Sigmoid colon (tissue), 7 donors: Measurements from ENCODE around the gene EIF4A3. TPM values are rescaled to one million over a fixed set of nuclear protein-coding genes. Genes with fewer than 3 reads are reported as not detected.

Experiments used
- DNase-seq: peaks from one replicate; pipeline ENCODE4 v3.0.0-alpha.2; 2019
- H3K27ac ChIP-seq, 4 donors: fragments of 200-600 bp; sonication (generic); one replicate each; pipeline ENCODE4 v1.5.1; 2016 to 2019; ENCODE audit warnings: mild to moderate bottlenecking in 1 of 4
- H3K27me3 ChIP-seq, 3 donors: fragments of 200-600 bp; sonication (generic); one replicate each; pipeline ENCODE4 v1.5.1; 2019; ENCODE audit warnings: mild to moderate bottlenecking in 1 of 3
- H3K36me3 ChIP-seq, 4 donors: fragments of 200-600 bp; sonication (generic); one replicate each; pipeline ENCODE4 v1.5.1; 2016 to 2019
- H3K4me1 ChIP-seq, 4 donors: fragments of 200-600 bp; sonication (generic); one replicate each; pipeline ENCODE4 v1.5.1; 2017 to 2019
- H3K4me3 ChIP-seq, 4 donors: fragments of 200-600 bp; sonication (generic); one replicate each; pipeline ENCODE4 v1.5.1; 2017 to 2019; ENCODE audit warnings: mild to moderate bottlenecking in 2 of 4, moderate library complexity in 1 of 4
- H3K9me3 ChIP-seq, 4 donors: fragments of 200-600 bp in 3 of 4; sonication (generic) in 3 of 4; one replicate each; pipeline versions ENCODE4 v1.5.1 to v1.6.1; 2013 to 2019
- CTCF ChIP-seq, 4 experiments: fragments of 450-650 bp in 3 of 4; fragments of 200-600 bp in 1 of 4; IDR thresholded peaks; one replicate each; pipeline ENCODE4 v1.5.1; 2016 to 2019; ENCODE audit warnings: antibody characterized with exemption in 4 of 4, mild to moderate bottlenecking in 3 of 4, moderate library complexity in 2 of 4
- EP300 ChIP-seq, 4 donors: sonication (generic); formaldehyde crosslinking; IDR thresholded peaks; one replicate each; pipeline ENCODE4 v1.6.1; 2017; ENCODE audit warnings: antibody characterized with exemption in 4 of 4
- POLR2A ChIP-seq, 2 donors: fragments of 450-650 bp; IDR thresholded peaks; one replicate each; pipeline ENCODE4 v1.6.1; 2016; ENCODE audit warnings: antibody characterized with exemption in 2 of 2, mild to moderate bottlenecking in 2 of 2, moderate library complexity in 2 of 2
- POLR2AphosphoS5 ChIP-seq, 4 donors: sonication (generic); formaldehyde crosslinking; IDR thresholded peaks; one replicate each; pipeline ENCODE4 v1.6.1; 2017; ENCODE audit warnings: antibody characterized with exemption in 4 of 4
- WGBS, 2 donors: extraction: QIAGEN DNeasy Blood & Tissue Kit; methylation state at CpG; one replicate each; pipeline ENCODE4 v1.1.7; 2013; 5-methylcytosine and 5-hydroxymethylcytosine counted together
- intact Hi-C: fragments of 100-400 bp; cut with DNase I; formaldehyde crosslinking; loops from one replicate; pipeline ENCODE4 v1.15.1; 2023
- polyA plus RNA-seq, 3 donors: library from polyadenylated mRNA; stranded (reverse); fragments of 200-250 nt; gene quantifications; one replicate each; pipeline ENCODE4 v1.2.3, GENCODE V29; 2013
- total RNA-seq, 4 donors: library from RNA; depleted of rRNA; stranded (reverse); fragments of >200 nt; gene quantifications; one replicate each; pipeline ENCODE4 v1.1.0, GENCODE V29; 2016
- donor health status: healthy with polysubstance abuse.
- donor health status: Bipolar disorder and iron deficiency.
- donor health status: healthy.

The EIF4A3 gene
- total and polyA plus RNA-seq, 7 donors, result 26.6 to 97.1 (median 45.1) TPM

- Histone ChIP-seq H3K9me3 (no peaks in the 10 kb centered on the region), H3K27me3 (no peaks in the 10 kb centered on the region), H3K4me1 (no peaks in the 10 kb centered on the region), H3K4me3 (no peak overlapping the region), H3K27ac (no peak overlapping the region), H3K36me3 (peaks cover 0 to 16% (median 2%) of the 10 kb centered on the region in 4 donors)
- TF ChIP-seq CTCF (IDR thresholded peaks at IDR 0.05) (no peak), EP300 (IDR thresholded peaks at IDR 0.05) (no peak), POLR2A (IDR thresholded peaks at IDR 0.05) (no peak), POLR2AphosphoS5 (IDR thresholded peaks at IDR 0.05) (no peak)
- intact Hi-C loops, result no loop called here
- DNase-seq, result no peak
- WGBS, 2 donors, result 92 to 93% methylated on average over 13 of the region's 13 CpGs
These were observed 37.8 kb downstream of the EIF4A3 start for GRCh38 chr17:80109066-80109660.

- Histone ChIP-seq H3K36me3 (peaks cover 0 to 16% (median 2%) of the 10 kb centered on the region in 4 donors), H3K27ac (no peak overlapping the region), H3K4me1 (no peaks in the 10 kb centered on the region), H3K4me3 (no peak overlapping the region), H3K9me3 (no peaks in the 10 kb centered on the region), H3K27me3 (no peaks in the 10 kb centered on the region)
- no peak for DNase-seq
- 93% methylated on average over 40 of the region's 40 CpGs for WGBS, 2 donors
- intact Hi-C loops, result no loop called here
- TF ChIP-seq EP300 (IDR thresholded peaks at IDR 0.05) (no peak), POLR2AphosphoS5 (IDR thresholded peaks at IDR 0.05) (no peak), POLR2A (IDR thresholded peaks at IDR 0.05) (no peak), CTCF (IDR thresholded peaks at IDR 0.05) (no peak)
These were observed 38.6 kb downstream of the EIF4A3 start for GRCh38 chr17:80108036-80108971.

- peaks cover 0 to 5% (median under 1%) of the 10 kb centered on the region in 4 donors for H3K4me1 ChIP-seq
- H3K36me3 ChIP-seq, result peaks cover 0 to 16% (median 2%) of the 10 kb centered on the region in 4 donors
- WGBS, 2 donors, result 93 to 94% methylated on average over 46 of the region's 46 CpGs
- no peaks in the 10 kb centered on the region for H3K9me3 ChIP-seq
- intact Hi-C loops, result no loop called here
- no peak overlapping the region for H3K4me3 ChIP-seq
- H3K27me3 ChIP-seq, result no peaks in the 10 kb centered on the region
- TF ChIP-seq POLR2A (IDR thresholded peaks at IDR 0.05) (no peak), CTCF (IDR thresholded peaks at IDR 0.05) (no peak), EP300 (IDR thresholded peaks at IDR 0.05) (no peak), POLR2AphosphoS5 (IDR thresholded peaks at IDR 0.05) (no peak)
- no peak for DNase-seq
- H3K27ac ChIP-seq, result no peak overlapping the region
These were observed 39.5 kb downstream of the EIF4A3 start for GRCh38 chr17:80107231-80108021.

GRCh38 chr17:80106751-80107150 lies 40.2 kb downstream of the EIF4A3 start:
- no peak for DNase-seq

More at GRCh38 chr17:80106751-80107150, 40.2 kb downstream of the EIF4A3 start:
- Histone ChIP-seq H3K9me3 (no peaks in the 10 kb centered on the region), H3K4me1 (peaks cover 0 to 11% (median 8%) of the 10 kb centered on the region in 4 donors), H3K27ac (no peak overlapping the region), H3K36me3 (peaks cover 0 to 16% (median 2%) of the 10 kb centered on the region in 4 donors), H3K27me3 (no peaks in the 10 kb centered on the region), H3K4me3 (no peak overlapping the region)
- 91 to 92% methylated on average over 12 of the region's 12 CpGs for WGBS, 2 donors
- intact Hi-C loops, result no loop called here
- TF ChIP-seq POLR2AphosphoS5 (IDR thresholded peaks at IDR 0.05), result no peak
- no peak for TF ChIP-seq POLR2A (IDR thresholded peaks at IDR 0.05)
- TF ChIP-seq CTCF (IDR thresholded peaks at IDR 0.05), result no peak
- TF ChIP-seq EP300 (IDR thresholded peaks at IDR 0.05), result no peak
